LHCN-M2 (cell line): ENCODE data around the gene MED7. TPM values are rescaled to one million over a fixed set of nuclear protein-coding genes. Genes with fewer than 3 reads are reported as not detected.
A peak's percentile ranks its signal among the peaks of the same experiment; 100 is the strongest.
"Not testable (repeated sequence)": the region's sequence is repeated elsewhere in the genome, so short reads cannot be mapped to it uniquely, and the experiment has no call there.

Experiments used
- DNase-seq: peaks from one replicate; pipeline ENCODE4 v3.0.0-alpha.2; 2012; ENCODE audit warnings: low read depth
- polyA plus RNA-seq: library from polyadenylated mRNA; unstranded; fragments of >200 nt; gene quantifications from one replicate; pipeline ENCODE4 v1.2.1, GENCODE V29; 2012; ENCODE audit warnings: missing spikeins
- total RNA-seq: library from RNA; depleted of rRNA; stranded (reverse); fragments of >200 nt; gene quantifications from 2 replicates; pipeline ENCODE4 v1.2.3, GENCODE V29; 2014; rRNA removed

Gene MED7
- 11.5 and 13.0 TPM in 2 replicates for total RNA-seq
- 8.5 TPM for polyA plus RNA-seq

DNA sequence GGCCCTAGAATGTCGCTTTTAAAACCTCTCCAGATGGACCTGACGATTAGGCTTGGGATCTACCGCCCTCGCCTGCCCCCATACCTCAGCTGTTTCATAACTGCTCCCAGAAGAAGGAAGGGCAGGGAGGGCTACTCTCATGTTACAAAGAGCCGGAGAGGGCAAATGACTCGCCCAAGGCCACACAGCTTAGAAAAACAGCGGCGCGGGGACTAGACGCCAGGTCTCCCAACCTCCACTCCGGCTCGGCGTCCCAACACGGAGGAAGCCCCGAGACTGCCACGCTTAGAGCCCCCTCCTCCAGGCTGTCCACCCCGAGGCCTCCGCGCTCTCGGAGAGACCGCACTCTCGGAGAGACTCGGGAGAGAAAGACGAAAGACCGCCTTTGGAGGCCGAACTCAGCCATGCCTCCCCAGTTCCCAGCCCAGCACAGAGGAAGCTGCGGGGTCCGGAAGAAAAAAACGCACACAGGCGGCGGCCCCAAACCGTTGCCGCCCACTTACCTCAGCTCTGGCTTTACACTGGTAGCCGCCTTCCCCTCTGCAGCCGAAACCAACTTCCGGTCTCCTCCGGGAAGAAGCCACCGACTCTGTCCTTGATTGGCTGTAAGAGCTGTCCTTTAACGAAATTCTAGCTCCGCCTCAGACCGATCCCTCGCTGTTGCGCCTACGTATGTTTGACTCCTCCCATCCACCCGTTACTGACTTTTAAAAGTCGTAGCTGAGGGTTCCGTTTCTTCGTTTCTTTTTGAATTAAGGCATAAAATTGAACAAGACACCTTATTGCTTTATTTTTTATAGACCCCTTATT is at the start of gene MED7:
MED7 (minus strand) TSS at position 549 of the 810 bp plus-strand sequence. CDS start 3,434 bp downstream, outside the sequence.
- DNase-seq, result peak; percentile 99

DNA sequence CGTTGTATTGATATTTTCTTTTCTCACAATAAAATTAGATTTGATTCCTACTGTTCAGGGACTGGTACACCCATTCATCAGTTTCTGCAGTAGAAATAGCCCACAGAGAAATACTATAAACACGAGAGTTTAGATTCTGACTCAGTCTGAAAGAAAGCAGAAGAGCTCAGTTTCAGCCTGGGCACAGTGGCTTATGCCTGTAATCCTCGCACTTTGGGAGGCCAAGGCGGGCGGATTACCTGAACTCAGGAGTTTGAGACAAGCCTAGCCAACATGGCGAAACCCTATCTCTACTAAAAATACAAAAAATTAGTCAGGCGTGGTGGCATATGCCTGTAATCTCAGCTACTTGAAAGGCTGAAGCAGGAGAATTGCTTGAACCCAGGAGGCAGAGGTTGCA is 46.6 kb upstream of the MED7 start:
- DNase-seq, result no peak

DNA sequence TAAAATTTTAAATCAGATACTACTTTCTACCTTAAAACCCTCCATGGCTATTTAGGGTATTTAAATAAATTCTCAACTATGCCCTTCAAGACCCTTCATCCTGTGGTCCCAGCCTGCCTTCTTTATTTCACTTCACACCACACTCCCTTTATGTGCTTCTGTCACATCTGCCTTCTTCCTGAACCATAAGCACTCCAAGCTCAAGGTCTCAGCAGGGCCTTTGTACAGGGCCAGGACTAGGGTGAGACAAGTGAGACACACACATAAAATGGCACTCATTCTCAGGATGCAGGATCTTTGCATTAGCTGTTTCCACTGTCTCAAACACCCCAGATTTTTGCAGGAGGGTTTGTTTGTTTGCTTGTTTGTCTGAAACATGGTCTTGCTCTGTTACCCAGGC is 45.6 kb upstream of the MED7 start:
- DNase-seq, result no peak

DNA sequence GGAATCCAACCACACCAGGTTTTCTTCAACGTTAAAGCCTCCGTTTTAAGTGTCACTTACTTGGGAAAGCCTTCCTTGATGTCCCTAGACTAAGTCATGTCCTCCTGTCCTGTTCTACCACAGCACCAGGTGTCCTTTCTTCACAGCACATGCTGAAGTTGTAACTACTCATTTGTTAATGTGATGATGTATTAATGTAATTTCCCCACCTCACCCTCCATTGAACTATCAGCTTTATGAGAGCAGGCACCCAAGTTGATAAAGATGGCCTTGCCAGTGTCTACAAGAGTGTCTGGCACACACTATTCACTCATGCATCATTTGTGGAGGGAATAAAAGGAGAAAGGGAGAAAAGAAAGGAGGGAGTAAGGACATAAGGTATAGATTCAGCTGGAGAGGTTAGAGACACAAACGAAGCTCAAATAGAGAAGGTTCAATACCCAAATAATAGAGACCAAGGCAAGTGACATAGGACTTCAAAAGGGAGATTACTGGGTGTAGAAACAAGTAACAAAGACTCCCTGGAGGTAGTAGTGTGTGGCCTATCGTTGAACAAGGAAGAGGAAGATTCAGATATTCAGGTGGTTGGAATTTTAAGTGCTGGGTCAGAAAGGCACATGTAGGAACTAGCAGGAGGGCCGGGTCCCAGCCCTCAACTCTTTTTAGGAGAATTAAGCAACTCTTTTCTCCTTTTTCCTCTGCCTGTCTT is 44.5 kb upstream of the MED7 start:
- no peak for DNase-seq

DNA sequence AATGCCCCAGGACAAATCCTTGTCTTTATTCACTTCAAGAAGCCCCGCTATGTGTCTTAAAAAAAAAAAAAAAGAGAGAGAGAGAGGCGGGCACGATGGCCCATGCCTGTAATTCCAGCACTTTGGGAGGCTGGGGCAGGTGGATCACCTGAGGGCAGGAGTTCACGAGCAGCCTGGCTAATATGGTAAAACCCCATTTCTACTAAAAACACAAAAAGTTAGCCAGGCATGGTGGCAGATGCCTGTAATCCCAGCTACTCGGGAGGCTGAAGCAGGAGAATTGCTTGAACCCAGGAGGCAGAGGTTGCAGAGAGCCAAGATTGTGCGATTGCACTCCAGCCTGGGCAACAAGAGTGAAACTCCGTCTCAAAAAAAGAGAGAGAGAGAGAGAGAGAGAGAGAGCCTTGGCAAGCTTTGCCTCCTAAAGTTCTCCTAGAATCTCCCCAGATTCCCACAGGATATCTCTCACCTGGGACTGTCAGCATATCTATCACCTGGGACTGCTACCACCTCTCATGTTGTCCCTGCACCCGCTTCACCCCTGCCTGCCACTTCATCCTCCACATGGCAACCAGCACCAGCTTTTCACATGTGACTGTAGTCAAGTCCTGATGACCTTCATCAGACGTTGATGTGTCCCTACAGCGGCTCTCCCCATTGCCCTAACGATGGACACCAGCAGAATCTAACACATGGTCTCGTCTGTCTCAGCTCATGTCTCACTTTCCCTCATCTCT is 43.8 kb upstream of the MED7 start:
- no peak for DNase-seq

- not testable (repeated sequence) for DNase-seq
Observed at GRCh38 chr5:157185122-157185521, 42.5 kb upstream of the MED7 start.

DNA sequence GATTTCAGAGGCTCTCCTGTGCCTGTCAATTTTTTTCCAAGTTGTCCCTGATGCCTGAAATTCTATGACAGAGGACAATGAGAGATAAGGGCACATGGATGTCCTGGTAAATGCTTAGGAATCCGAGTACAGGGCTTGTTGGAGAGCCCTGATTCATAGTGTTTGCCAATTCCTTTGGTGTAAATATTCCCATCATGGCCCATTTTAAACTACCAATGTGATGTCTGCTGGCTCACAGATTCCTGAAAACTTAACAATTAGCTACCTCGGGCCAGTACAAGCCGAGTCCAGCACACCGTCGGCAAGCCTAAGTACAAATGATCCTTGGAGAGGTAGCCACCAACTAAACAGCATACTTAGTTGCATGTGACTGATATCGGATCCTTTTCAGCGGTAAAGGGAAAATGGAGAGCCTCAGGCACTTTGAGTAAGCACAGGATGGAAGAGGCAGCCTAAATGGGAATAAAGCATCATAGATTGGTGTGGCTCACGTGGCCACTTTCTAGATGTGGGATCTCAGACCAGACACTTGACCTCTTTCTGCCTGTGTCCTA is 41.5 kb upstream of the MED7 start:
- DNase-seq, result no peak

DNA sequence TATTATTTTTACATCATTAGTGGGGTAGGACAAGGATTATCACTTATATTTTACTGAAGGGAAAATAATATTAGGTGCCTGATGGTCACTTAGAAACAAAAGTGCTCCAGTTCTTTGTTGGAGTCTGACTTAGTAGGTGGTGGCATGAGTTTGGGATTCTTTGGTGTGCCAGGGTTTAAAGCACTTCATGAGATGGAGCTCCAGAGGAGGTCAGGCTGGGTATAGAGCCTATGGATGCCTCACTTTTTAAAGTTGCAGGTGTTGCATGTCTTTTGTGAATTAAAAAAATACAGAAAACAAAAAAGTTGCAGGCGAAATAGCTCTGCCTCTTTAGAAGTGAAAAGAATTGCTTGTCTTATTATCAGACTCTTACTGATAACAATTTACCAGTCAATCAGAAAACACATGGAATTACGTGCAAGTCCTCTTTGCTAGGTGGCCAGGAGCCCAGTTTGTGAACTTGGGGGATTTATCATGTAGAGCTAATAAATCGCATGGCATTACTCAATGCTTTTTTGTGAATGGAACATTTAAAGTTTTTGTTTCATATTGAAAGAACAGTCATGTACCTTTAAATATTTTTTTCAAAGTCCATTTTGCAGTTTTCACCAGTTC is 39.6 kb upstream of the MED7 start:
- DNase-seq, result no peak

DNA sequence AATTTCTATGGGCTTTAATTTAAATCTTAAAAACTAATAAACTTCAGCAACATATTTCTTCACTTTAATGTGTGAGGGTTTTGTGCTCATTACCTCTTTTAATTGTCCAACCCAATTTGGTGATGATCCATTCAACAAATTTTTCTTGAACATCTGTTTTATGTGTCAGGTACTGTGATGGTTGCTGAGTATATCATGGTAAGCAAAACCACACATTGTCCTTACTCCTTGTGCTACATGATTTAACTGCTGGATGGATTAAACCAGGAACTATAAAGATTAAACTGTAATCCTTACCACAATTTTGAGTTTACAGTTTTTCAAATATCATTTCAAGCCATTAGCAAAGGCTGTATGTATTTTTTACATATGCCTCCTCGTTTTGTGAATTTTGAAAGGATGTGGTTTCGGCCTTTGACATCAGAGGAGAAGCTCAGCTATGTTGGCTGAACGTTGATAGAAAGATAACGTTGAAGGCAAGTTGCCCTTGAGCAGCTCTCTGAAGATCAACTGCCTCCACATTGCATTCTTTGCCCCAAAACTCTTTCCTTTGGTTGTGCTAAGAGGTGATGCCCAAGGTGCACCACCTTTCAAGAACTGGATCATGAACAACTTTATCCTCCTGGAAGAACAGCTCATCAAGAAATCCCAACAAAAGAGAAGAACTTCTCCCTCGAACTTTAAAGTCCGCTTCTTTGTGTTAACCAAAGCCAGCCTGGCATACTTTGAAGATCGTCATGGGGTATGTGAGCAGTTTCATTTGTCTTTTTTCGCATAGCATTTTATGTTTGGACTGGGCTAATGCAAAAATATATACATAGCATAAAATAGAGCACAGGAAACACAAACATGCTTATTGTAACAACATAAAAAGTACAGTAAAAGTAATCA is 38.0 kb upstream of the MED7 start, which contains the start of gene ITK:
ITK (plus strand) TSS at position 467 of the 891 bp plus-strand sequence; CDS start at position 605, 138 bp downstream.
- no peak for DNase-seq

DNA sequence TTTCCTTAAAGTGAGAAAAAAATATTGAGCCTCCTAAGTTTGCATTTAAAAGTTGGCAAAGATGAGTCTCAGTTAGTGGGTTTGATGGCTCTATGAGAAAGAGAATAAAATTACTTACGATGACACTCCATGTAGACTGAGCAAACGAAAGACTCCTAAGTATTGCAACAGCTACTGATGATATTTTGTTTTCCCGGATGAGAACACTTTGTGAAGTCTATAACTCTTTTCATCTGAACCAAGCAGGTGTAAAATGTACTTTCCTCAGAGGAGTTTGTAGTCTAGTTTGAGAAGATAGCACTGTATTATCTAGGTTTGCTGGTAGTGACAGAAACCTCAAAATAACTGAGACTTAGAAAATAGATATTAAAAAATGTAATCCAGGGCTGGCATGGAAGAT is 36.3 kb upstream of the MED7 start:
- DNase-seq, result no peak

GRCh38 chr5:157177953-157178352 is 35.3 kb upstream of the MED7 start:
- DNase-seq, result no peak

GRCh38 chr5:157175071-157175612 is 32.5 kb upstream of the MED7 start:
- DNase-seq, result no peak

- no peak for DNase-seq
Observed at GRCh38 chr5:157172403-157172802, 29.7 kb upstream of the MED7 start.

- no peak for DNase-seq
Observed at GRCh38 chr5:157168286-157168685, 25.6 kb upstream of the MED7 start.

GRCh38 chr5:157167214-157167621 is 24.6 kb upstream of the MED7 start:
- peak; percentile 75 for DNase-seq

GRCh38 chr5:157166214-157167213 is 23.8 kb upstream of the MED7 start, which contains the start of gene GARIN3:
Gene GARIN3 (minus strand): TSS chr5:157166264. CDS start chr5:157166168, 96 bp downstream.
- no peak for DNase-seq

DNA sequence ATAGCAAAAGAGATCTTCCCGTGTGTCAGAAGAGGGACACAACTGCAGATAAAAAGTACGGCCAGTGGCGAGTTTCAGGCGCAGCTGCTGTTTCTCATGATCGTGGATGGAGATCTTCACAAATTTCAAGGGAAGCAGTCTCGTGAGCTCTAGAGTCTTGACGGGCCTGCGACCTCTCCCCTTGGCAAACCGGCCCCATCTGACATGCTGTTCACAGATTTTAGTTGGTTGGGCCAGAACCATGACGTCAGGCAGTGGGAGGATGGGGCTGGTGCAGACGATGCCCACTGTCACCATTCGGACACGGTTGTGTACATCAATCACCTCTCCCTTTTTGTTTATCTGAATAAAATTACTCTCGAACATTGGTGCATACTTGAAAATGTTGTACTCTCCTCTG is 23.0 kb upstream of the MED7 start:
- no peak for DNase-seq

- DNase-seq, result no peak
Observed at GRCh38 chr5:157165261-157165660, 22.6 kb upstream of the MED7 start.

DNA sequence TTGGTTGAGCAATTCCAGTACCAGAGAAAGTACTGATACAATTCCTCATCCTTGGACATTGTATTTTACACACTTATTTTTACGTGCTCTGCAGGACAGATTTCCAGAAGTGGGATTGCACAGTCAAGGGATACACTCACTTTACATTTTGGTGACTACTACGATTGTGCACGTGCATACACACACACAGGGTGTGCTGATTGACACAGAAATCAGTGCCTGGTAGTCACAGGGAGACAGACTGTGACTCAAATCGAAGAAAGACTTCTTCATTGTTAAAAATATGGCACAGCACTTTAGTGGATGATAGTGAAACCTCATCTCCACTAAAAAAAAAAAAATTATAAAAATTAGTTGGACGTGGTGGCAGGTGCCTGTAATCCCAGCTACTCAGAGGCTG is 21.9 kb upstream of the MED7 start:
- no peak for DNase-seq
